Endothelial cell of umbilical vein (primary cell): ENCODE results near the gene GBP7. TPM values are rescaled to one million over a fixed set of nuclear protein-coding genes. Genes with fewer than 3 reads are reported as not detected.

Experiments used
- BruUV-seq: library from RNA; stranded (reverse); fragments of 400-500 nt; replicated peaks from 2 replicates; lab custom pipeline; 2021; lab: Mats Ljungman, UMichigan
- CTCF ChIA-PET: fragments of 300-600, 350-600 bp; sonication (Branson Sonifier 250); formaldehyde crosslinking; loops from one replicate; lab custom pipeline; 2021; ENCODE audit warnings: antibody characterized with exemption, inconsistent platforms; lab: Charles Lee
- POLR2A ChIA-PET: fragments of 300-600, 350-600 bp; sonication (Branson Sonifier 250); formaldehyde crosslinking; loops from one replicate; lab custom pipeline; 2021; ENCODE audit warnings: antibody characterized with exemption, inconsistent platforms; lab: Charles Lee
- DNase-seq: peaks from one replicate; pipeline ENCODE4 v3.0.0-alpha.2; 2011; ENCODE audit warnings: low read depth, low spot score
- FAIRE-seq: peaks from 2 replicates; lab custom pipeline; 2011; peaks lifted over from hg19 to GRCh38; lab: Jason Lieb, UNC
- H2AFZ ChIP-seq: 2 replicates; pipeline ENCODE4 v1.6.0; 2012; ENCODE audit warnings: low read depth, low read length, control low read depth, inconsistent platforms
- H3K27ac ChIP-seq: 2 replicates; pipeline ENCODE4 v1.5.1; 2011; ENCODE audit warnings: low read depth, mild to moderate bottlenecking, control low read depth, low read length, moderate library complexity; ENCODE audit not compliant: insufficient read depth
- H3K27me3 ChIP-seq, 2 experiments: 2 replicates each; pipeline versions ENCODE4 v1.6.0 to v1.6.1; 2011; ENCODE audit warnings: low read length in 2 of 2, mixed read lengths in 1 of 2; ENCODE audit not compliant: control insufficient read depth in 2 of 2, insufficient read depth in 2 of 2
- H3K36me3 ChIP-seq, 2 experiments: 2 replicates in 1 of 2; 3 replicates in 1 of 2; pipeline ENCODE4 v1.5.1; 2011; ENCODE audit warnings: low read length in 2 of 2, mild to moderate bottlenecking in 1 of 2, moderate library complexity in 1 of 2; ENCODE audit not compliant: control insufficient read depth in 2 of 2, insufficient read depth in 2 of 2; ENCODE audit errors: extremely low read depth in 1 of 2
- H3K4me1 ChIP-seq: 3 replicates; pipeline ENCODE4 v1.5.1; 2011; ENCODE audit warnings: mild to moderate bottlenecking, low read length; ENCODE audit not compliant: control insufficient read depth, insufficient read depth; ENCODE audit errors: extremely low read depth
- H3K4me2 ChIP-seq: 2 replicates; pipeline ENCODE4 v1.6.1; 2011; ENCODE audit warnings: low read length, control low read depth, mixed read lengths; ENCODE audit not compliant: insufficient read depth
- H3K4me3 ChIP-seq, 3 experiments: fragments of 200-600 bp in 1 of 3; sonication (generic), shearing (Covaris generic) in 1 of 3; replicated peaks in 1 of 3; 2 replicates each; pipeline ENCODE4 v1.5.1; 2011 to 2016; ENCODE audit warnings: control low read depth in 3 of 3, low read length in 3 of 3, mild to moderate bottlenecking in 2 of 3, inconsistent platforms in 1 of 3, low read depth in 1 of 3, moderate library complexity in 1 of 3; ENCODE audit not compliant: insufficient read depth in 1 of 3
- H3K79me2 ChIP-seq: 2 replicates; pipeline ENCODE4 v1.6.0; 2012; ENCODE audit warnings: low read length, inconsistent platforms; ENCODE audit not compliant: control insufficient read depth, insufficient read depth
- H3K9ac ChIP-seq: replicated peaks from 2 replicates; pipeline ENCODE3; 2011; ENCODE audit warnings: low read length, control low read depth; ENCODE audit not compliant: insufficient read depth; ENCODE audit errors: extremely low read depth
- H3K9me1 ChIP-seq: replicated peaks from 3 replicates; pipeline ENCODE4 v1.6.0; 2011; ENCODE audit warnings: mild to moderate bottlenecking, low read length; ENCODE audit not compliant: control insufficient read depth, insufficient read depth; ENCODE audit errors: extremely low read depth
- H3K9me3 ChIP-seq: replicated peaks from 2 replicates; pipeline ENCODE4 v1.5.1; 2012; ENCODE audit warnings: low read length, inconsistent platforms; ENCODE audit not compliant: control insufficient read depth, insufficient read depth
- H4K20me1 ChIP-seq: replicated peaks from 2 replicates; pipeline ENCODE3; 2011; ENCODE audit warnings: mild to moderate bottlenecking, low read length; ENCODE audit not compliant: control insufficient read depth, insufficient read depth; ENCODE audit errors: extremely low read depth
- EZH2 ChIP-seq: IDR thresholded peaks from 2 replicates; pipeline ENCODE4 v1.6.1; 2012; ENCODE audit warnings: borderline replicate concordance, low read depth, mild to moderate bottlenecking, moderate library complexity, low read length, inconsistent platforms; ENCODE audit not compliant: severe bottlenecking
- FOS ChIP-seq: IDR thresholded peaks from 2 replicates; pipeline ENCODE4 v1.6.1; 2011; ENCODE audit warnings: mild to moderate bottlenecking, low read length, moderate library complexity, borderline replicate concordance; ENCODE audit not compliant: insufficient read depth
- GATA2 ChIP-seq: IDR thresholded peaks from 2 replicates; pipeline ENCODE4 v1.7.0; 2011; ENCODE audit warnings: low read depth, mild to moderate bottlenecking, moderate library complexity, mixed read lengths, low read length; ENCODE audit not compliant: insufficient read length, insufficient read depth
- JUN ChIP-seq: IDR thresholded peaks from 2 replicates; pipeline ENCODE4 v1.6.1; 2011; ENCODE audit warnings: borderline replicate concordance, low read depth; ENCODE audit not compliant: insufficient read length, insufficient read depth
- MYC ChIP-seq: IDR thresholded peaks from one replicate; pipeline ENCODE4 v1.6.1; 2011; ENCODE audit warnings: mild to moderate bottlenecking, low read depth, low read length
- POLR2A ChIP-seq: IDR thresholded peaks from 2 replicates; pipeline ENCODE4 v1.6.1; 2012; ENCODE audit warnings: low read depth, mild to moderate bottlenecking, control low read depth, low read length
- POLR2AphosphoS5 ChIP-seq: IDR thresholded peaks from 2 replicates; pipeline ENCODE4 v1.6.1; 2012; ENCODE audit warnings: low read depth, mild to moderate bottlenecking, control low read depth, low read length, moderate library complexity; ENCODE audit not compliant: insufficient read depth
- dilution Hi-C: fragments of 300-500 bp; cut with MboI; formaldehyde crosslinking; loops from one replicate; pipeline ENCODE4 v1.15.0; 2019; ENCODE audit warnings: low sequenced_read_pairs; ENCODE audit not compliant: extremely low pct_ligation_motif_present
- intact Hi-C: fragments of 100-400 bp; cut with micrococcal nuclease; formaldehyde crosslinking; loops from one replicate; pipeline ENCODE4 v1.10.0; 2022
- polyA plus RNA-seq, 4 experiments: library from polyadenylated mRNA; depleted of rRNA in 3 of 4; stranded (reverse) in 3 of 4; unstranded in 1 of 4; fragments of >200 nt; gene quantifications; 2 replicates each; pipeline versions ENCODE4 v1.2.1 to v1.2.3, GENCODE V29; 2011 to 2012; ENCODE audit warnings: missing spikeins in 1 of 4
- total RNA-seq: library from RNA; stranded (reverse); gene quantifications from 2 replicates; pipeline ENCODE4 v1.2.3, GENCODE V29; 2021
- TF ChIP-seq, protein P1 (sequence below), 2 donors: IDR thresholded peaks; 1 replicate in 1 of 2; 2 replicates in 1 of 2; pipeline ENCODE4 v1.5.1; 2011; ENCODE audit warnings: low read length in 2 of 2, mild to moderate bottlenecking in 2 of 2, moderate library complexity in 2 of 2, control low read depth in 1 of 2, inconsistent platforms in 1 of 2, low read depth in 1 of 2; ENCODE audit not compliant: insufficient read depth in 1 of 2; ENCODE audit errors: extremely low read depth in 1 of 2
- TF ChIP-seq, protein P2 (sequence below): IDR thresholded peaks from 2 replicates; pipeline ENCODE4 v1.6.1; 2011; ENCODE audit not compliant: insufficient read depth, insufficient read length

Gene GBP7
- total and polyA plus RNA-seq, 2 donors (not counting 3 experiments of a cell fraction or from before 2014, with no cell fraction given) = not detected

DNA sequence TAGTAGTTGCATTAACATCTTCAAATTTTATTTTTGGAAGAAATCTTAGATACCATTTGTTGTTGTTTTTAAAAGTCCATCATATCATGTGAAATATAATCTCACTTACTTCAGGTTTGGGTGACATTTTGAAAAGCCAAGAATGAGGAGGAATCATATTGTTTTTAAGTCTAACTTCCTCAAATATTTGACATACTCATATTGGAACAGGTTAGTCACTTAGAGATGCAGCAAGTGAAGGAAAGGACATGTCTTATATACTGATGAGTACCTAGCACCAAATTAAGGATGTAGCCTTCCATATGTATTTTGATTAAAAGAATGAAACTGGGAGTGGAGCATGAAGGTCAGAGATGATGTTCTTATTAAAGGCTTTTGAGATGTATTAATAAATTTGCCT is 73.8 kb downstream of the GBP7 start:
- Histone ChIP-seq H2AFZ (no peak overlapping the region), H4K20me1 (no peaks in the 10 kb centered on the region), H3K27me3 (no peaks in the 10 kb centered on the region), H3K79me2 (no peaks in the 10 kb centered on the region), H3K9me1 (no peaks in the 10 kb centered on the region), H3K4me3 (no peak overlapping the region), H3K9ac (no peak overlapping the region), H3K9me3 (no peaks in the 10 kb centered on the region), H3K36me3 (no peaks in the 10 kb centered on the region), H3K27ac (no peak overlapping the region), H3K4me2 (no peak overlapping the region), H3K4me1 (no peaks in the 10 kb centered on the region)
- intact Hi-C loops (no loop called here), dilution Hi-C loops (no loop called here)
- no peak for FAIRE-seq
- CTCF ChIA-PET = no interaction called here
- TF ChIP-seq GATA2 (no peak), POLR2A (no peak), EZH2 (no peak), JUN (no peak), MYC (no peak), FOS (no peak), POLR2AphosphoS5 (no peak)
- TF ChIP-seq, protein P1, sequence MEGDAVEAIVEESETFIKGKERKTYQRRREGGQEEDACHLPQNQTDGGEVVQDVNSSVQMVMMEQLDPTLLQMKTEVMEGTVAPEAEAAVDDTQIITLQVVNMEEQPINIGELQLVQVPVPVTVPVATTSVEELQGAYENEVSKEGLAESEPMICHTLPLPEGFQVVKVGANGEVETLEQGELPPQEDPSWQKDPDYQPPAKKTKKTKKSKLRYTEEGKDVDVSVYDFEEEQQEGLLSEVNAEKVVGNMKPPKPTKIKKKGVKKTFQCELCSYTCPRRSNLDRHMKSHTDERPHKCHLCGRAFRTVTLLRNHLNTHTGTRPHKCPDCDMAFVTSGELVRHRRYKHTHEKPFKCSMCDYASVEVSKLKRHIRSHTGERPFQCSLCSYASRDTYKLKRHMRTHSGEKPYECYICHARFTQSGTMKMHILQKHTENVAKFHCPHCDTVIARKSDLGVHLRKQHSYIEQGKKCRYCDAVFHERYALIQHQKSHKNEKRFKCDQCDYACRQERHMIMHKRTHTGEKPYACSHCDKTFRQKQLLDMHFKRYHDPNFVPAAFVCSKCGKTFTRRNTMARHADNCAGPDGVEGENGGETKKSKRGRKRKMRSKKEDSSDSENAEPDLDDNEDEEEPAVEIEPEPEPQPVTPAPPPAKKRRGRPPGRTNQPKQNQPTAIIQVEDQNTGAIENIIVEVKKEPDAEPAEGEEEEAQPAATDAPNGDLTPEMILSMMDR (IDR thresholded peaks at IDR 0.05; ENCODE audit: extremely low read depth in 1 of 2, insufficient read depth in 1 of 2, low read depth in 1 of 2, low read length in 2 of 2) = no peak
- TF ChIP-seq, protein P2, sequence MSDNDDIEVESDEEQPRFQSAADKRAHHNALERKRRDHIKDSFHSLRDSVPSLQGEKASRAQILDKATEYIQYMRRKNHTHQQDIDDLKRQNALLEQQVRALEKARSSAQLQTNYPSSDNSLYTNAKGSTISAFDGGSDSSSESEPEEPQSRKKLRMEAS = no peak
- POLR2A ChIA-PET = no interaction called here
- BruUV-seq = no TSS peak
- DNase-seq = no peak
